ENCODE data around the gene FAM174C. TPM values are rescaled to one million over a fixed set of nuclear protein-coding genes. Genes with fewer than 3 reads are reported as not detected.

Gene FAM174C
- total and polyA plus RNA-seq, 4 donors = 14.6 to 79.8 (median 33.8) TPM

DNA sequence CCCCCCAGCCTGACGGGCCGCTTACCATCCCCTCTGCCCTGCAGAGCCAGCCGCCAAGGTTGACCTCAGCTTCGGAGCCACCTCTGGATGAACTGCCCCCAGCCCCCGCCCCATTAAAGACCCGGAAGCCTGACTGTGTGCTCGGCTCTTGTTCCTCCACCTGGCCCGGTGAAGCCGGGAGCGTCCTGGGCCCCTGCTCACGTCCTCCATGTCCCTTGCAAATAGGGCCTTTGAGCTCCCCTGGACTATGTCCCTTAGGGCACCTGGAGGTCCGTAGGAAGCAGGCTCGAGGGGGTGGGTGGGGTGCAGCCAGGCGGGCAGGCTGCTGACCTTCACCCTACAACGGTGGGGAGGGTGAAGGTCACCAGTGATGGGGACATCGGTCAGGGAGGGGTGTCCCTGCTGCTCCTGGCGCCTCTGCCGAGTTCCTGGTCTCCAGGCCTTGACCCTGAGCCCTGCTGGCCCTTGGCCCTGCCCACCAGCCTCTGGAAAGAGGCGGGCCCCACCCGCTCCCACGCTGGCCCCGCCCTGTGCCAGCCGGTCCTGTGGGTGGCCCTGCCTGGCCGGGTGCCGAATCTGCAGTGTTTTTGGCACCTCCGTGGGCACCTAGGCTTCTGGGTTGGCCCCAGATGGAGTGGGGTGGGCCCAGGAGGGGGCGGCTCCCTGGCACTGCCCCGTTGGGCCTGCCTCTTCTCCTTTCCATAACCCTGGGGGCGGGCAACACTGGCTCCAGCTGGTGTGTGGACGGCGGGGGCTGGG, 30.5 kb upstream of the FAM174C start:
- Histone ChIP-seq H3K4me1 (ENCODE audit: control insufficient read depth in 4 of 4, insufficient read depth in 4 of 4, low read length in 3 of 4) (peaks cover 34 to 73% (median 57%) of the 10 kb centered on the region in 4 donors), H3K4me3 (ENCODE audit: low read depth in 1 of 3, low read length in 3 of 3) (peak overlapping the region in 1 of 3 donors; percentile 38), H3K9me3 (ENCODE audit: control insufficient read depth in 4 of 4, low read length in 3 of 4) (no peaks in the 10 kb centered on the region), H3K9ac (ENCODE audit: low read depth in 1 of 2, low read length in 2 of 2) (peak overlapping the region in 1 of 2 donors; percentile 25), H3K27ac (ENCODE audit: low read depth in 1 of 2, low read length in 2 of 2) (peak overlapping the region; percentile 86 to 92), H3K36me3 (ENCODE audit: control insufficient read depth in 4 of 4, insufficient read depth in 3 of 4, low read depth in 1 of 4, low read length in 3 of 4) (no peaks in the 10 kb centered on the region), H3K27me3 (ENCODE audit: control insufficient read depth in 4 of 4, insufficient read depth in 4 of 4, low read length in 3 of 4) (no peaks in the 10 kb centered on the region)
- WGBS = 8% methylated on average over 31 of the region's 31 CpGs
- TF ChIP-seq GABPA (IDR thresholded peaks at IDR 0.05 in 1 of 2, conservative IDR thresholded peaks at IDR 0.05 in 1 of 2) = peak in 1 of 2 donors; percentile 50
- TF ChIP-seq HNF4G (IDR thresholded peaks at IDR 0.05) = peak; percentile 87
- TF ChIP-seq SP1 (IDR thresholded peaks at IDR 0.05) = peak; percentile 95
- TF ChIP-seq FOXA1 (IDR thresholded peaks at IDR 0.05) = peak; percentile 62
- TF ChIP-seq RAD21 (IDR thresholded peaks at IDR 0.05) = peak in 1 of 2 donors; percentile 17
- TF ChIP-seq RXRA (IDR thresholded peaks at IDR 0.05) = peak; percentile 96 to 97
- TF ChIP-seq, protein P1, sequence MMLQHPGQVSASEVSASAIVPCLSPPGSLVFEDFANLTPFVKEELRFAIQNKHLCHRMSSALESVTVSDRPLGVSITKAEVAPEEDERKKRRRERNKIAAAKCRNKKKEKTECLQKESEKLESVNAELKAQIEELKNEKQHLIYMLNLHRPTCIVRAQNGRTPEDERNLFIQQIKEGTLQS (IDR thresholded peaks at IDR 0.05) = no peak
- TF ChIP-seq JUND (IDR thresholded peaks at IDR 0.05) = peak; percentile 39 to 63
- TF ChIP-seq, protein P2, sequence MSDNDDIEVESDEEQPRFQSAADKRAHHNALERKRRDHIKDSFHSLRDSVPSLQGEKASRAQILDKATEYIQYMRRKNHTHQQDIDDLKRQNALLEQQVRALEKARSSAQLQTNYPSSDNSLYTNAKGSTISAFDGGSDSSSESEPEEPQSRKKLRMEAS (IDR thresholded peaks at IDR 0.05) = peak; percentile 71
- peak; percentile 95 for TF ChIP-seq NR2F2 (IDR thresholded peaks at IDR 0.05)
- peak; percentile 50 for TF ChIP-seq YY1 (IDR thresholded peaks at IDR 0.05)
- TF ChIP-seq HNF4A (conservative IDR thresholded peaks at IDR 0.05) = peak; percentile 94 to 96
- peak in 1 of 2 donors; percentile 88 for TF ChIP-seq EGR1 (IDR thresholded peaks at IDR 0.05; ENCODE audit: low read depth in 2 of 2)
- TF ChIP-seq FOXA2 (IDR thresholded peaks at IDR 0.05) = peak; percentile 45
- TF ChIP-seq, protein P3, sequence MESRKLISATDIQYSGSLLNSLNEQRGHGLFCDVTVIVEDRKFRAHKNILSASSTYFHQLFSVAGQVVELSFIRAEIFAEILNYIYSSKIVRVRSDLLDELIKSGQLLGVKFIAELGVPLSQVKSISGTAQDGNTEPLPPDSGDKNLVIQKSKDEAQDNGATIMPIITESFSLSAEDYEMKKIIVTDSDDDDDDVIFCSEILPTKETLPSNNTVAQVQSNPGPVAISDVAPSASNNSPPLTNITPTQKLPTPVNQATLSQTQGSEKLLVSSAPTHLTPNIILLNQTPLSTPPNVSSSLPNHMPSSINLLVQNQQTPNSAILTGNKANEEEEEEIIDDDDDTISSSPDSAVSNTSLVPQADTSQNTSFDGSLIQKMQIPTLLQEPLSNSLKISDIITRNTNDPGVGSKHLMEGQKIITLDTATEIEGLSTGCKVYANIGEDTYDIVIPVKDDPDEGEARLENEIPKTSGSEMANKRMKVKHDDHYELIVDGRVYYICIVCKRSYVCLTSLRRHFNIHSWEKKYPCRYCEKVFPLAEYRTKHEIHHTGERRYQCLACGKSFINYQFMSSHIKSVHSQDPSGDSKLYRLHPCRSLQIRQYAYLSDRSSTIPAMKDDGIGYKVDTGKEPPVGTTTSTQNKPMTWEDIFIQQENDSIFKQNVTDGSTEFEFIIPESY (IDR thresholded peaks at IDR 0.05) = peak; percentile 75
- TF ChIP-seq, protein P4, sequence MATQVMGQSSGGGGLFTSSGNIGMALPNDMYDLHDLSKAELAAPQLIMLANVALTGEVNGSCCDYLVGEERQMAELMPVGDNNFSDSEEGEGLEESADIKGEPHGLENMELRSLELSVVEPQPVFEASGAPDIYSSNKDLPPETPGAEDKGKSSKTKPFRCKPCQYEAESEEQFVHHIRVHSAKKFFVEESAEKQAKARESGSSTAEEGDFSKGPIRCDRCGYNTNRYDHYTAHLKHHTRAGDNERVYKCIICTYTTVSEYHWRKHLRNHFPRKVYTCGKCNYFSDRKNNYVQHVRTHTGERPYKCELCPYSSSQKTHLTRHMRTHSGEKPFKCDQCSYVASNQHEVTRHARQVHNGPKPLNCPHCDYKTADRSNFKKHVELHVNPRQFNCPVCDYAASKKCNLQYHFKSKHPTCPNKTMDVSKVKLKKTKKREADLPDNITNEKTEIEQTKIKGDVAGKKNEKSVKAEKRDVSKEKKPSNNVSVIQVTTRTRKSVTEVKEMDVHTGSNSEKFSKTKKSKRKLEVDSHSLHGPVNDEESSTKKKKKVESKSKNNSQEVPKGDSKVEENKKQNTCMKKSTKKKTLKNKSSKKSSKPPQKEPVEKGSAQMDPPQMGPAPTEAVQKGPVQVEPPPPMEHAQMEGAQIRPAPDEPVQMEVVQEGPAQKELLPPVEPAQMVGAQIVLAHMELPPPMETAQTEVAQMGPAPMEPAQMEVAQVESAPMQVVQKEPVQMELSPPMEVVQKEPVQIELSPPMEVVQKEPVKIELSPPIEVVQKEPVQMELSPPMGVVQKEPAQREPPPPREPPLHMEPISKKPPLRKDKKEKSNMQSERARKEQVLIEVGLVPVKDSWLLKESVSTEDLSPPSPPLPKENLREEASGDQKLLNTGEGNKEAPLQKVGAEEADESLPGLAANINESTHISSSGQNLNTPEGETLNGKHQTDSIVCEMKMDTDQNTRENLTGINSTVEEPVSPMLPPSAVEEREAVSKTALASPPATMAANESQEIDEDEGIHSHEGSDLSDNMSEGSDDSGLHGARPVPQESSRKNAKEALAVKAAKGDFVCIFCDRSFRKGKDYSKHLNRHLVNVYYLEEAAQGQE (IDR thresholded peaks at IDR 0.05) = no peak
- TF ChIP-seq, protein P5, sequence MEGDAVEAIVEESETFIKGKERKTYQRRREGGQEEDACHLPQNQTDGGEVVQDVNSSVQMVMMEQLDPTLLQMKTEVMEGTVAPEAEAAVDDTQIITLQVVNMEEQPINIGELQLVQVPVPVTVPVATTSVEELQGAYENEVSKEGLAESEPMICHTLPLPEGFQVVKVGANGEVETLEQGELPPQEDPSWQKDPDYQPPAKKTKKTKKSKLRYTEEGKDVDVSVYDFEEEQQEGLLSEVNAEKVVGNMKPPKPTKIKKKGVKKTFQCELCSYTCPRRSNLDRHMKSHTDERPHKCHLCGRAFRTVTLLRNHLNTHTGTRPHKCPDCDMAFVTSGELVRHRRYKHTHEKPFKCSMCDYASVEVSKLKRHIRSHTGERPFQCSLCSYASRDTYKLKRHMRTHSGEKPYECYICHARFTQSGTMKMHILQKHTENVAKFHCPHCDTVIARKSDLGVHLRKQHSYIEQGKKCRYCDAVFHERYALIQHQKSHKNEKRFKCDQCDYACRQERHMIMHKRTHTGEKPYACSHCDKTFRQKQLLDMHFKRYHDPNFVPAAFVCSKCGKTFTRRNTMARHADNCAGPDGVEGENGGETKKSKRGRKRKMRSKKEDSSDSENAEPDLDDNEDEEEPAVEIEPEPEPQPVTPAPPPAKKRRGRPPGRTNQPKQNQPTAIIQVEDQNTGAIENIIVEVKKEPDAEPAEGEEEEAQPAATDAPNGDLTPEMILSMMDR (IDR thresholded peaks at IDR 0.05; ENCODE audit: low read depth, low read length, missing input control) = no peak
- no peak for TF ChIP-seq TAF1 (conservative IDR thresholded peaks at IDR 0.05)
- DNase-seq (ENCODE audit: low spot score) = no peak

All from liver (tissue), 9 donors.